Prostate gland (tissue), 2 donors: ENCODE data around the gene SURF6. TPM values are rescaled to one million over a fixed set of nuclear protein-coding genes. Genes with fewer than 3 reads are reported as not detected.

Experiments used
- DNase-seq: peaks from one replicate; pipeline ENCODE4 v3.0.0-alpha.2; 2019; ENCODE audit warnings: low spot score
- H3K27ac ChIP-seq, 2 donors: fragments of 200-600 bp; sonication (generic); 2 replicates each; pipeline ENCODE4 v1.5.1; 2017 to 2019
- H3K27me3 ChIP-seq: fragments of 200-600 bp; sonication (generic); replicated peaks from 2 replicates; pipeline ENCODE4 v1.5.1; 2019; ENCODE audit not compliant: insufficient read depth
- H3K36me3 ChIP-seq, 2 donors: fragments of 200-600 bp; sonication (generic); 1 replicate in 1 of 2; 2 replicates in 1 of 2; pipeline versions ENCODE4 v1.5.1 to v1.8.1; 2017 to 2019
- H3K4me1 ChIP-seq: fragments of 200-600 bp; sonication (generic); replicated peaks from 2 replicates; pipeline ENCODE4 v1.5.1; 2019
- H3K4me3 ChIP-seq, 2 donors: fragments of 200-600 bp; sonication (generic); 2 replicates each; pipeline ENCODE4 v1.5.1; 2017 to 2019
- H3K9me3 ChIP-seq: fragments of 200-600 bp; sonication (generic); 2 replicates; pipeline ENCODE4 v1.5.1; 2017
- CTCF ChIP-seq, 4 experiments: fragments of 200-600 bp in 2 of 4; fragments of 450-650 bp in 2 of 4; sonication (generic) in 2 of 4; IDR thresholded peaks; 1 replicate in 3 of 4; 2 replicates in 1 of 4; pipeline ENCODE4 v1.5.1; 2016 to 2019; ENCODE audit warnings: antibody characterized with exemption in 4 of 4, mild to moderate bottlenecking in 2 of 4, moderate library complexity in 2 of 4
- POLR2A ChIP-seq: fragments of 450-650 bp; IDR thresholded peaks from one replicate; pipeline ENCODE4 v1.6.1; 2016; ENCODE audit warnings: antibody characterized with exemption, mild to moderate bottlenecking
- POLR2AphosphoS5 ChIP-seq: sonication (generic); formaldehyde crosslinking; IDR thresholded peaks from one replicate; pipeline ENCODE4 v1.6.1; 2017; ENCODE audit warnings: antibody characterized with exemption
- WGBS: methylation state at CpG from one replicate; pipeline ENCODE4 v1.1.5; 2018; 5-methylcytosine and 5-hydroxymethylcytosine counted together
- intact Hi-C: fragments of 100-400 bp; cut with DNase I; formaldehyde crosslinking; loops from one replicate; pipeline ENCODE4 v1.14.2; 2022
- total RNA-seq, 2 donors: library from RNA; depleted of rRNA; stranded (reverse); fragments of >200 nt; gene quantifications; one replicate each; pipeline ENCODE4 v1.1.0, GENCODE V29; 2016

SURF6 gene
- total RNA-seq, 2 donors from 2014 or later: 25.7 to 40.3 TPM

GRCh38 chr9:133356391-133357091 lies 20.6 kb upstream of the SURF6 start, which contains the start of the genes SURF1 and SURF2:
SURF1 (minus strand) TSS chr9:133356487; CDS start chr9:133356453, 34 bp downstream.
SURF2 (plus strand) TSS chr9:133356550; CDS start chr9:133356593, 43 bp downstream.
- H3K9me3 ChIP-seq: no peaks in the 10 kb centered on the region
- intact Hi-C loops: no loop called here
- peak within 1 kb of the TSS; percentile 70 to 87 for H3K4me3 ChIP-seq
- peak within 1 kb of the TSS; percentile 49 to 67 for H3K27ac ChIP-seq
- TF ChIP-seq POLR2A (peak; percentile 44), CTCF (IDR thresholded peaks at IDR 0.05) (peak in 1 of 4 experiments; percentile 18), POLR2AphosphoS5 (peak; percentile 67)
- 1% methylated on average over 45 of the region's 78 CpGs for WGBS
- H3K27me3 ChIP-seq: no peaks in the 10 kb centered on the region
- peaks cover 0 to 8% of the 10 kb centered on the region in 2 donors for H3K36me3 ChIP-seq
- peak; percentile 84 for DNase-seq
- H3K4me1 ChIP-seq: peaks cover 18% of the 10 kb centered on the region

GRCh38 chr9:133355881-133356357 lies 19.9 kb upstream of the SURF6 start:
- peak overlapping the region; percentile 47 to 67 for H3K27ac ChIP-seq
- peaks cover 18% of the 10 kb centered on the region for H3K4me1 ChIP-seq
- WGBS: under 1% methylated on average over 31 of the region's 31 CpGs
- intact Hi-C loops: no loop called here
- no peaks in the 10 kb centered on the region for H3K27me3 ChIP-seq
- no peak for DNase-seq
- peak overlapping the region; percentile 70 to 87 for H3K4me3 ChIP-seq
- H3K36me3 ChIP-seq: peaks cover 0 to 8% of the 10 kb centered on the region in 2 donors
- no peak for TF ChIP-seq POLR2A
- TF ChIP-seq POLR2AphosphoS5: no peak
- no peak for TF ChIP-seq CTCF (IDR thresholded peaks at IDR 0.05)
- no peaks in the 10 kb centered on the region for H3K9me3 ChIP-seq

- peaks cover 12 to 13% of the 10 kb centered on the region in 2 donors for H3K36me3 ChIP-seq
- H3K9me3 ChIP-seq: no peaks in the 10 kb centered on the region
- no peaks in the 10 kb centered on the region for H3K27me3 ChIP-seq
- no peak overlapping the region for H3K27ac ChIP-seq
- no peak overlapping the region for H3K4me3 ChIP-seq
- WGBS: 86% methylated on average over 7 of the region's 7 CpGs
- intact Hi-C loops: no loop called here
- DNase-seq: no peak
- TF ChIP-seq POLR2A (no peak), POLR2AphosphoS5 (no peak), CTCF (IDR thresholded peaks at IDR 0.05) (no peak)
- peaks cover 21% of the 10 kb centered on the region for H3K4me1 ChIP-seq
Observed at GRCh38 chr9:133354766-133355165, 18.8 kb upstream of the SURF6 start.

GRCh38 chr9:133353548-133353947 lies 17.6 kb upstream of the SURF6 start:
- DNase-seq: no peak
- H3K9me3 ChIP-seq: no peaks in the 10 kb centered on the region
- H3K27me3 ChIP-seq: no peaks in the 10 kb centered on the region
- H3K4me3 ChIP-seq: no peak overlapping the region
- WGBS: 82% methylated on average over 5 of the region's 5 CpGs
- H3K27ac ChIP-seq: no peak overlapping the region
- H3K4me1 ChIP-seq: peaks cover 29% of the 10 kb centered on the region
- TF ChIP-seq POLR2A (no peak), POLR2AphosphoS5 (no peak), CTCF (IDR thresholded peaks at IDR 0.05) (no peak)
- H3K36me3 ChIP-seq: peaks cover 15 to 16% of the 10 kb centered on the region in 2 donors
- intact Hi-C loops: no loop called here
